Hypothalamus (tissue), 51 donors: ENCODE data around the gene SFXN3.

Experiments used
- DNase-seq, 51 donors: peaks; one replicate each; lab custom pipeline; 2025; lab: John Stamatoyannopoulos, UW

The SFXN3 gene

GRCh38 chr10:100998991-100999741 lies 31.9 kb upstream of the SFXN3 start:
- peak; percentile 37 to 94 (median 79) for DNase-seq

GRCh38 chr10:100999742-101000126 lies 31.3 kb upstream of the SFXN3 start, which contains the start of gene LZTS2:
TSS of gene LZTS2 (plus strand) at chr10:100999808. CDS start at chr10:101002539, 2,731 bp downstream.
- peak in 7 of 51 donors; percentile 40 to 74 (median 58) for DNase-seq

- DNase-seq, result peak in 20 of 51 donors; percentile 26 to 70 (median 49)
Measured at GRCh38 chr10:101000127-101000914, 30.7 kb upstream of the SFXN3 start.

- DNase-seq, result peak in 43 of 51 donors; percentile 10 to 87 (median 63)
Measured at GRCh38 chr10:101000915-101001658, 29.9 kb upstream of the SFXN3 start.

GRCh38 chr10:101001659-101002035 lies 29.4 kb upstream of the SFXN3 start:
- DNase-seq, result peak in 1 of 51 donors; percentile 28

- no peak for DNase-seq
Measured at GRCh38 chr10:101002456-101002855, 28.6 kb upstream of the SFXN3 start.

- no peak for DNase-seq
Measured at GRCh38 chr10:101003639-101004206, 27.3 kb upstream of the SFXN3 start.

- no peak for DNase-seq
Measured at GRCh38 chr10:101005361-101005760, 25.7 kb upstream of the SFXN3 start.

GRCh38 chr10:101005869-101006567 lies 25.0 kb upstream of the SFXN3 start:
- DNase-seq, result no peak

GRCh38 chr10:101006593-101007098 lies 24.4 kb upstream of the SFXN3 start:
- peak in 14 of 51 donors; percentile 15 to 64 (median 43) for DNase-seq

GRCh38 chr10:101007099-101007711 lies 23.8 kb upstream of the SFXN3 start:
- DNase-seq, result peak in 17 of 51 donors; percentile 24 to 71 (median 41)

GRCh38 chr10:101007915-101008822 lies 22.9 kb upstream of the SFXN3 start:
- DNase-seq, result peak in 23 of 51 donors; percentile 11 to 78 (median 58)

- DNase-seq, result peak in 41 of 51 donors; percentile 11 to 87 (median 56)
Measured at GRCh38 chr10:101008823-101009423, 22.1 kb upstream of the SFXN3 start.

- DNase-seq, result no peak
Measured at GRCh38 chr10:101010329-101010728, 20.7 kb upstream of the SFXN3 start.

- peak in 3 of 51 donors; percentile 15 to 60 (median 18) for DNase-seq
Measured at GRCh38 chr10:101011517-101012423, 19.3 kb upstream of the SFXN3 start.

- peak; percentile 11 to 97 (median 81) for DNase-seq
Measured at GRCh38 chr10:101012525-101013364, 18.3 kb upstream of the SFXN3 start.
